ENCODE results near the gene CCL22. TPM values are rescaled to one million over a fixed set of nuclear protein-coding genes. Genes with fewer than 3 reads are reported as not detected.
"Not testable (repeated sequence)": the region's sequence is repeated elsewhere in the genome, so short reads cannot be mapped to it uniquely, and the experiment has no call there.

Gene CCL22, protein sequence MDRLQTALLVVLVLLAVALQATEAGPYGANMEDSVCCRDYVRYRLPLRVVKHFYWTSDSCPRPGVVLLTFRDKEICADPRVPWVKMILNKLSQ
- total RNA-seq, result 0.52 and 0.61 TPM in 2 replicates

DNA sequence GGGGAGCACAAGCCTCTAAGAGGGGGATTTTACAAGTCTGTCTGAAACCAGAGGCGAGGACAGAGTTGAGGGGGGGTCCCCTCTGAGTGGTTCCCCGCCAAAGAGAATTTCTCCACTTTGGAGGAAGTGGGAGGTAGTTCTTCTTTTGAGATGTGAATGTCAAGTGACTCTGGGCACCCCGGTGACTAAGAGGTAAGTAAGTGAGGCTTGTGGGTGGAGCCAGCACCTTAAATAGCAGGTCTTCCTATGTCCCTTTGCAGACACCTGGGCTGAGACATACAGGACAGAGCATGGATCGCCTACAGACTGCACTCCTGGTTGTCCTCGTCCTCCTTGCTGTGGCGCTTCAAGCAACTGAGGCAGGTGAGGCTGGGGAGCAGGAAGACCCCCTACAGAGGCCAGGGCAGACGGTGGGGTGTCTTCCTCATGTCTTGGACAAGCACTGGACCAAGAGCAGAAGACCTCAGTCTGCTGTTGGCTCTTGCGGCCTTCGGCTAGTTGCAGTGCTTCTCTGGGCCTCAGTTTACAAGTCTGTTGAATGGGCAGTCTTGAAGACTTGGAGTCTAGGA, at the start of gene CCL22:
Gene CCL22, plus strand, starts transcription at position 257 of the 569 bp plus-strand sequence. Its CDS starts 34 bp downstream, at position 291.
- intact Hi-C loops (cut with micrococcal nuclease), result no loop called here

DNA sequence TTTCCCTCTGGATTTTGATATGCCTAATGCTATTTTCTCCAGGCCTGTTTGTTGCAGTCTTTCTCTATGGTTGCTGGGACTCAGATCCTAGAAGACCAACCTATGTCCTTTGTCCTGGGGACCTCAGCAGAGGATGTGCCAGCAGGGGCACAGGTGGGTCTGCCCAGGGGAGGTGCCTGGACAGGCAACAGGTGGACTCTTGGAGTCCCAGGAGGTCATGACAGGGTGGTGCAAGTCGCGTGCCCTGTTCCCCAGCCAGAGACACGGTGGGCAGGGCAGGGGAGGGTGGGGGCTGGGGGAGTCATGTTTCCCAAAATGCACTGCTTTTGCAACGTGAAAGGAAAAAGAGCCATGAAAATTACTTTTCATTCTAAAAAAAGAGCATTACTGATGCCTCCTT, 47.8 kb upstream of the CCL22 start:
- intact Hi-C loops (cut with micrococcal nuclease), result no loop called here

DNA sequence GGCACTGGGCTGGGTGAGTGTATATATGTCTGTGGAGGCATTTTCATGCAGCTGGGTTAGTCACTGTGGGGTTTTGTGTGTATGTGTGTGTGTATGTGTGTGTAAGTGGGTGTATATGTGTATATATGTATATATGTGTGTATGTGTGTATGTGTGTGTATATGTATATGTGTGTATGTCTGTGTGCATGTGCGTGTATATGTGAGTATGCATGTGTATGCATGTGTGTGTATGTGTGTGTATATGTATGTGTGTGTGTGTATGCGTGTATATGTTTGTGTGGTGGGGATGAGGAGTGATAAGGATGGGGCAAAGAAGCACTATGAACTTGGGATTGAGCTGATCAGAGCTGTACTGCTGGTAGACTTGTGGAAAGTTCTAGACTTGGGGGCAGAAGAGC, 45.1 kb upstream of the CCL22 start:
- intact Hi-C loops (cut with micrococcal nuclease), result no loop called here

DNA sequence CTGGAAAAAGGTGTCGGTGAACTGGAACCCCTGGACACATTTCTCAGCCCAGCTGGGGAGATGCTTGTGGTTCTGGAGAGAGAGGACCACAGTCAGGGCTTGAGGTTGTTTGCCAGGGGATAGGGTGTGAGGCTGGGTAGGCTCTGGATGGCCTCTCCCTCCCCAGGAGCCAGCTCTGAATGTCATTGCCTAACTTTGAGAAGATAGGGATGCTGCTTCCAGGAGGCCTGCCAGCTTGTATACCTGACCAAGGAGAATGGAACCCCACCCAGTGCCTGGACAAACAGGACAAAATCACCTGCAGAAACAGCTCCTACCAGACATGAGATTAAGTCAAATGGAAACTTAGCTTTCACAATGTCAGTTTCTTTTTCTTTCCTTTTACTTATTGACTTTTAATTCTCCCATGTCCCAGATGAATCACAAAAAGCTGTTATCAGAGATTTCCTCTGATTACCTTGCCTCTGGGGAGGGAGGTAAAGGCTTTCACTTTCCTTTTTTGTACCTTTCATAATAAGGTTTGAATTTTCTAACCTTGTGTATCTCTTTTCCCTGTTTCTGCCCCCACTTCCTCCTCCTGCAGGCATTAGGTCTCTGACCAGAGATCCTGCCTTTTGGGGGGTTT, 44.3 kb upstream of the CCL22 start:
- intact Hi-C loops (cut with micrococcal nuclease), result loop anchor here (1.0 kb wide), 1 partner anchor 14 kb away; no protein-coding TSS in a partner anchor

DNA sequence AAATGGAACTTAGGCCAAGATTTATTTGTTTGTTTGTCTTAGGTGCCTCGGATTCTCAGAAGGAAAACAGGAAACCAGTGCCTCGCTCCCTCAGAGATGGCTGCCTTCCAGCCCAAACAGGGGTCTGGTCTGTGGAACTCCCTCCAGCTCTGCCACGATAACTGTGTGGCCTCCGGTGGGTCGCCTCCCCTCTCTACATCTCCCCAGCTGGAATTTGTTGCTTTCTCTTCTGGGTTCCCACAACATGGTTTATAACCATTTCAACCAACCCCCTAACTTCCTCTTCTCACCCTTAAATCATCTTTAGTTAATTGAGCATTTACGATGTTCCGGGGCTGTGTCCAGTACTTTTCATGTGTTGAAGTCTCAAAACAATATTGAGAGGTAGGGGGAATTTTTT, 43.2 kb upstream of the CCL22 start:
- intact Hi-C loops (cut with micrococcal nuclease), result no loop called here

DNA sequence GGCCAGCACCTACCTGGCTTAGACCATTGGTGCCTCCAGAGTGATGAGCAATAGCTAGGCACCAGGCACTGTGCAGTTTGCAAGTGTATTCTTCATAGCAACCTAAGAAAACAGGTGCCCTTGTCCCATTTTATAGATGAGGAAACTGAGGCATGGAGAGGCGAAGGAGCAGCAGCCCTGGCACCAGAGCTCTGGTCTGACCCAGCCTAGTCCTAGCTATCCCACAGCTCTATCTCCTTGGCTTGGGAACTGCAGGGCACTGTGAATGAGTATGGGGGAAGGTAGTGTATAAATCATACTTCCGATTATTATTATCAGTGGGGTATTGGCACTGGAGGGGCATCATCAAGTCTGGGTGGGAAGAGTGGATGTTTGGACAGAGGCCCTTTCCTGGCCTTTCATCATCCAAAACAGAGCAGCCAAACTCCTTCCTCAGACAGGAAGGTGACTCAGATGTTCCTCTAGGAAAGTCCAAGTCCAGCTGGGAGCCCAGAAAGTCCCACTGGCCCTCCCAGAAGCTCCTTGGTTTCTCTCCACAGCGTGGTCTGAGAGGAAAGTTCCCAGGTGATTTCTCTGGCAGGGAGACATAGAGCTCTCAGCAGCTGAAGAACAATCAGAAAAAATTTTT, 42.1 kb upstream of the CCL22 start:
- intact Hi-C loops (cut with micrococcal nuclease), result no loop called here

DNA sequence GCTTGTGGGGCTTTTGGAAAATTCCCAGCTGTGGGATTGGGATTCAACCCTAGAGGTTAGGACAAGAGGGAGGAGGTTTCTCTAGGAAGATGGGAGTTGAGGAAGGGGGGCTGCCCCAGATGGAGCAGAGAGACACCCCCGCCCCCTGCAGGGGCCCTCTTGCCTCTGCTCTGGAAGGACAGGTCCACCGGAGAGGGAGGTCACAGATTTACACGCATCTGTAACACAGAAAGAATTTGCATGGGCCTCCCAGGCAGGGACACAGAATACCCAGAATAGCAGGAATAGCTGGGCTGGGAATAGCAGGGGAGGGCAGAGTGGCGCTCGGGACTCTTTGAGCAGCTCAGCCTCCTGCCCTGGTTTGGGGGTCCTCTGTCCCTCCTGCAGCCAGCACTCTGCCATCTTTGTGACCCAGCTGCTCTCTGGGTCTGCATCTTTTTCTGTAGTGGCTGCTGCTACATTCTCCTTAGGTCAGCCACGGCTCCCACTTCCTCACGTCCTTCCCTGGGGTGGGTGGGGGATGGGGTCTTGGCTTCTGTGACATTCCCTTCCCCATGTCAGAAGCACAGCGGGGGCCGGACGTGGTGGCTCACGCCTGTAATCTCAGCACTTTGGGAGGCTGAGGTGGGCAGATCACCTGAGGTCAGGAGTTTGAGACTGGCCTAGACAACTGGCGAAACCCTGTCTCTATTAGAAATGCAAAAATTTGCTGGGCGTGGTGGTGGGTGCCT, 40.2 kb upstream of the CCL22 start:
- intact Hi-C loops (cut with micrococcal nuclease), result no loop called here

DNA sequence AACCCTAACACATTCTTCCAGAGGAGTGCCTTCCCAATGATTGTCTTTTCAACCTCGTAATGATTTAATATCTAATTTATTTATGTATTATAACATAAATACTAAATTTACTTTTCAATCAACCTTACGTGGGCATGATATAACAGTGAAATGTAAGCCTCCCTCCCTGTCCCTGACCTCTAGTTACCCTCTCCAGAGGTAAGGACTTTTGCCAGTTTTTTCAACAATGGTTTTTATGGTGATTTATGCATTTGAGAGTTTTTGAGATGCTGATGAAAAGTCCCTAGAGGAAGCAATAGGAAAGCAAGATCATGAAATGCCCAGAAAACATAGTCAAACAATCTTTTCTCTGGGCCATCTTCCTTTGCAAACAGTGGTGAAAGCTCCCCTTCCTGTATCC, 38.9 kb upstream of the CCL22 start:
- intact Hi-C loops (cut with micrococcal nuclease), result no loop called here

DNA sequence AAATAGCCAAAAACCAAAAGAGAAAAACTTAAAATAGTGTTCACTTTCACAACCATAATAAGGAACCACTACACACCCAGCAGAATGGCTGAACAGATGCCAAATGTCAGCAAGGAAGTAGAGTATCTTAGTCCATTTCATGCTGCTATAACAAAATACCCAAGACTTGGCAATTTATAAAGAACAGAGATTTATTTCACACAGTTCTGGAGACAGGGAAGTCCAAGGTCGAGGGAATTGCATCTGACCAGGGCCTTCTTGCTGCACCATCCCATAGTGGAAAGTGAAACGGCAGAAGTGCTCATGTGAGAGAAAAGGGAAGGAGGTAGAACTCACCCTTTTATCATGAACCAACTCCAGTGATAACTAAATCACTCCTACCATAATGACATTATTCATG, 33.8 kb upstream of the CCL22 start:
- intact Hi-C loops (cut with micrococcal nuclease), result no loop called here

DNA sequence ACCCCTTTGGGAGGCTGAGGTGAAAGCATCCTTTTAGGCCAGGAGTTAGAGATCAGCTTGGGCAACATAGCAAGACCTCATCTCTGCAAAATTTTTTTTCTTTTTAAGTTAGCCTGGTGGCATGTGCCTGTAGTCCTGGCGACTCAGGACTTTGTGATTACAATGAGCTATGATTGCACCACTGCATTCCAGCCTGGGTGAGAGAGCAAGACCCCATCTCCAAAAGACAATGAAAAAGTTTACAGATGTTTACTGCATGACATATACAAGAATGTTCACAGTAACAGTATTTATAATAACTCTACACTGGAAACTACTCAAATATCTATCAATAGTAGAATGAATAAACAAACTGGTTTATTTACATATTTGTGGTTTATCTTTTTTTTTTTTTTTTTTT, 33.1 kb upstream of the CCL22 start:
- intact Hi-C loops (cut with micrococcal nuclease), result no loop called here

DNA sequence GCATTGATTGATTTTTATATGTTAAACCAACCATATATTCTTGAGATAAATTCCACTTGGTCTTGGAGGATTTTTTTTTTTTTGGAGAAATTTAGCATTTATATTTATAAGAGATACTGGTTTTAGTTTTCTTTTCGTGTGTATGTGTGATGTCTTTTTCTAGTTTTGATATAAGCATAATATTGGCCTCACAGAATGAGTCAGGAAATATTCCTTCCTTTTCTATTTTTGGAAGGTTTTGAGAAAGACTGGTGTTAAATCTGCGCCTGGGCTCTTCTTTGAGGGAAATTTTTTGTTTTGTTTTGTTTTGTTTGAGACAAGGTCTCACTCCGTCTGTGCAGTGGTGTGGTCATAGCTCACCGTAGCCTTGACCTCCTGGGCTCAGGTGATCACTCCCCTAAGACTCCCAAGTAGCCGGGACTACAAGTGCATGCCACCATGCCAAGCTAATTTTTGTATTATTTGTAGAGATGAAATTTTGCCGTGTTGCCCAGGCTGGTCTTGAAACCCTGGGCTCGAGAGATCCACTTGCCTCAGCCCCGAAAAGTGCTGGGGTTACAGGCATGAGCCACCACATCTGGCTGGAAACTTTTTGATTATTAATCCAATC, 28.8 kb upstream of the CCL22 start:
- intact Hi-C loops (cut with micrococcal nuclease), result no loop called here

DNA sequence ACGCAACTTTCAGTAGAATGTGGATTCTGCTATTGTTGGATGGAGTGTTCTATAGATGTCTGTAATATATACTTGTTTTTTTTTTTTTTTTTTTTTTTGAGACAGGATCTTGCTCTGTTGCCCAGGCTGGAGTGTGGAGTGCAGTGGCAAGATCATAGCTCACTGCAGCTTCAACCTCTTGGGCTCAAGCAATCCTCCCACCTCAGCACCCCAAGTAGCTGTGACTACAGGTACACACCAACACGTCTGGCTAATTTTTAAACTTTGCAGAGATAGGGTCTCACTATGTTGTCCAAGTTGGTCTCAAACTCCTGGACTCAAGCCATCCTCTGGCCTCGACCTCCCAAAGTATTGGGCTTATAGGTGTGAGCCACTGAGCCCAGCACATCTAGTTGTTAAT, 27.2 kb upstream of the CCL22 start:
- intact Hi-C loops (cut with micrococcal nuclease), result no loop called here

DNA sequence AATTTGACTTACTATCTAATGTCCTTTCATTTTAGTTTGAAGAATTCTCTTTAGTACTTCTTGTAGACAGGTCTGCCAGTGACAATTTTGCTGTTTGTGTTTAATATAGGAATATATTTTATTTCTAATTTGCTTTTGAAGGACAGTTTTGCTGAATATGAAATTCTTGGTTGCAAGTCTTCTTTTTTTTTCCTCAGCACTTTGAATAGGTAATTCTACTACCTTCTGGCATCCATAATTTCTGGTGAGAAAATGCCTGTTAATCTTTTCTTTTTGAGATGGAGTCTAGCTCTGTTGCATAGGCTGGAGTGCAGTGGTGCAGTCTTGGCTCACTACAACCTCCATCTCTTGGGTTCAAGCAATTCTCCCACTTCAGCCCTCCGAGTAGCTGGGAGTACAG, 25.2 kb upstream of the CCL22 start:
- intact Hi-C loops (cut with micrococcal nuclease), result no loop called here

DNA sequence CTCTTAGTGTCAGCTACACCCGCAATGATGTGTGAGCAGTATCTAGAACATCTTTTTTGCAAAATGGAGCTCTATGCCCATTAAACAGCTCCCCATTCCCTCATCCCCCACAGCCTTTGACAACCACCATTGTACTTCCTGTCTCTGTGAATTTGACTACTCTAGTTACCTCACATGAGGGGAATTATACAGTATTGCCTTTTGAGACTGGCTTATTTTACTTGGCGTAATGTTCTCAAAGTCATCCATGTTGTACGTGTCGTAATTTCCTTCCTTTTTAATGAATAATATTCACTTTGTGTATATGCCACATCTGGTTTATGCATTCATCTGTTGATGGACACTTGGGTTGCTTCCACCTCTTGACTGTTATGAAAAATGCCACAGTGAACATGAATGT, 23.2 kb upstream of the CCL22 start:
- intact Hi-C loops (cut with micrococcal nuclease), result no loop called here

DNA sequence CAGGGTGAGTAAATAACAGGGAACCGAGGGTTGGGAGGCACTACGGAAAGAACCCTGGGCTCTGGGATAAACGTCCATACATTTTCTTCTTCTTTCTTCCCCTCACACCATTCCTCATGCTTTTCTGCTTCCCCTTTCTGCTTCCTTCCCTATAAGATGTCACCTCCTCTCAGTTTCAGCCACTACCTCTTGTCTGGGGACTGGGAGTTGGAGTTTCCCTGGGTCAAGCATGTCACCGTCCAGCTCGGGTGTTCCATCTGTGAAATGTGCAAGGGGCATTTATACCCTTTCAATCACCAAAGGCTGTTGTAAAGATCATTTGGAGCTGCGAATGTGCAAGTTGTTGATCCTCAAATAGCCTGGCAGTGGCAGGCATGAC, 17.5 kb upstream of the CCL22 start:
- intact Hi-C loops (cut with micrococcal nuclease), result no loop called here

DNA sequence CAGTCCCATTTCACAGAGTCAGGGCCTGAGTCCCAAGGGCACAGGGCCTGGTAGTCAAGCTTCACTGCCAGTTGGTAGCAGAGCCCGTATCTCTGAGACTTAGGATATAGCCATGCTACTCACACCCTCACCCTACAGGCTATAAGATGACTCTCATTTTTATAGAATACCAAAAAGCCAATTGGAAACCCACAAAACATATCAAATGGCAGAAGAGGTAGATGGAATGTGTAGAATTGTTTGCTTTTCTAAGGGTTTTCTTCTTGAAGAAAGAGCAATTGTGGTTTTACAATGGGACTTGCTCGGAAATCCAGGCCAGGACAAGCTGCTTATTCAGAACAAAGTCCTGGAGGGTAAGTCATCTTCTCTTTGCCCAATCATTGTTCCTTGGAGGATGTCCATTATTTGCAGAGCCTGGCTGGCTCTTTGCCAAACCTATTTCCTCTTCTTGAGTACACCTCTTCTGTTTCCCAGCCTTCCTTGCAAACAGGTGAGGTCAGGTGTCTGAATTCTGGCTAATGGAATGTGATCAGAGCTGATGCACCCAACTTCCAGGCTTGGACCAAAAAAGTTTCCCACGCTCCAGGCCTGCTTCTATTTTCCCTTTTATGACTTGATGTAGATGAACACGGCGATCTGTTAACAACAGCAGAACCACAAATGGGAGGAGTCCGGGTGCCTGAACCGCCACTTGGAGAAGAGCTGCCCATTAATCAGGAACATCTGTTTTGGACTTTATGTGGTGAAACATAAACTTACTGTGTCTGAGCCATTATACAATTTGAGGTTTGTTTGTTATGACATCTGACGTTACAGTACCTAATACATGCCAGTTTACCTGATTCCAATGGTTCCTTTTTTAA, 16.9 kb upstream of the CCL22 start:
- intact Hi-C loops (cut with micrococcal nuclease), result no loop called here

DNA sequence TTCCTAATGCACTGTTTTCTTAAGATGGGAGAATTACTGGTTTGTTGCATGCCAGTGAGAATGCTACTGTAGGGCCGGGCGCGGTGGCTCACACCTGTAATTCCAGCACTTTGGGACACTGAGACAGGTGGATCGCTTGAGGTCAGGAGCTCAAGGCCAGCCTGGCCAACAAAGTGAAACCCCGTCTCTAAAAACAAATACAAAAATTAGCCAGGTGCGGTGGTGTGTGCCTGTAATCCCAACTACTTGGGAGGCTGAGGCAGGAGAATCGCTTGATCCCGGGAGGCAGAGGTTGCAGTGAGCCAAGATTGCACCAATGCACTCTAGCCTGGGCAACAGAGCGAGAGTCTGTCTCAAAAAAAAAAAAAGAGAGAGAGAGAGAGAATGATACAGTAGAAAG, 16.0 kb upstream of the CCL22 start:
- intact Hi-C loops (cut with micrococcal nuclease), result not testable (repeated sequence)

DNA sequence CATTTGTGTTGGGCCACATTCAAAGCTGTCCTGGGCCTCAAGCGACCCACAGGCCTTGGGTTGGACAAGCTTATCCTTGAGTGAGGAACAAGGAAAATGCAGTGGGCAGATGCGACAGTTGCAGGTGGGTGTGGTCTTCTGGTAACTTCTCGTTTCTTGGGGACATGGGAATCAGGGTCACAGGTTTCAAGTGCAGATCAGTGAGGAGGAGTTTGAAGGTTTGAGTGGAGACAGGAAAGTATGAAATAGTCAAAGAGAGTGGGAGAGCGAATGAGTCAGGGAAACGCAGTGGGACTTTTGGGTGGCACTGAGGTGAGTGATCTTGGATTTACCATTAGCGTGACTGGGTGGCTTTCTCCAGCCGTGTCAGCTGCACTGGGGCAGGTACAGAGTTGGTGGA, 15.4 kb upstream of the CCL22 start:
- intact Hi-C loops (cut with micrococcal nuclease), result no loop called here

DNA sequence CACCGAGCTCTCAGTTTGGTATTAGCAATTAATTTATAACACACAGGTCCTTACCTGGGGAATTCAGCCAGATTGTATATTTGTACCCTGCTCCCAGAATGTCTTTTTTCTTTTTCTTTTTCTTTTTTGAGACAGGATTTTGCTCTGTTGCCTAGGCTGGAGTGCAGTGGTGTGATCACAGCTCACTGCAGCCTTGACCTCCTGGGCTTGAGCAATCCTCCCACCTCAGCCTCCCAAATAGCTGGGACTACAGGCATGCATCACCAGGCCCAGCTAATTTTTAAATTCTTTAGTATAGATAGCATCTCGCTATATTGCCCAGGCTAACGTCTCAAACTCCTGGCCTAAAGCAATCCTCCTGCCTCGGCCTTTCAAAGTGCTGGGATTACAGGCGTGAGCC, 14.5 kb upstream of the CCL22 start:
- intact Hi-C loops (cut with micrococcal nuclease), result not testable (repeated sequence)

DNA sequence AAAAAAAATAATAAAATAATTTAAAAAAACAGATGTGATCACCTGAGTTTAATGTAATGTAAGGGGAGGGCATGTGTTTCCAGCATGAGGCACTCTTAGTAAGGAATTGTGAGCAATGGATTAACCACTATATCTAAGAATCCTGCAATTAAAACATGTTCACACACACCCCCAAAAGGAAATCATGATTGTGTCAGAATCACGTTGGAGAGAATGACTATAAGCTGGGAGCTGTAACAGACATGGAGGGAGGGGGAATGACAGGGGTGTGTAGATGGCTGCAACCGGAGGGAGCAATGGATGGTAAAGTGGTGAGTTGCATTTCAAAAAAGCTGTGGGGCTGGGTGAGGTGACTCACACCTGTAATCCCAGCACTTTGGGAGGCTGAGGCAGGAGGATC, 13.6 kb upstream of the CCL22 start:
- intact Hi-C loops (cut with micrococcal nuclease), result no loop called here

DNA sequence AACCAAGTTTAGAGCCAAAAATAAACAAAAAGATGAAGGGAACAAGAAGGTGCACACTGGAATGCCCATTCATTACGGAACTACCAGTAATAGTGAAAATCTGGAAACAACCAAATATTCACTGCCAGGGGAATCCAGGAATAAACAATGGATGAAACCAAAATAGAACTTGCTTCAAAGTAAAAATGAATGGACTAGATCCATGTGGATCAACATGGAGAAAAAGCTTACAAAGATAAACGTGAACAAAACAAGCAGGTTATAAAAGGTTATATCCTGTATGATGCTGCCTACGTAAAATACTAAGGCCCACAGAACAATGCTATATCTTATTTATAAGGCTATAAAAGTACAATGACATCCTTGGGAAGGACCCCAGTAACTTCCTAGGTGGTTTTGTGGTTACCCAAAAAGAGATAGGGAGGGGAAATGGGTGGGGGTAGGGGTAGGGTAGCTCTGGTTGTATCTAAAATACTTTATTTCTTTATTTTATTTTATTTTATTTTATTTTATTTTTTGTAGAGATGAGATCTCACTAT, 12.8 kb upstream of the CCL22 start:
- intact Hi-C loops (cut with micrococcal nuclease), result no loop called here
